Measurements from ENCODE around the gene SIAE.
"Not testable (repeated sequence)": the region's sequence is repeated elsewhere in the genome, so short reads cannot be mapped to it uniquely, and the experiment has no call there.

Gene SIAE

GRCh38 chr11:124622531-124623451 lies 50.7 kb downstream of the SIAE start, which contains the start of gene TBRG1:
Gene TBRG1, plus strand, starts transcription at chr11:124622864. Its CDS starts 220 bp downstream, at chr11:124623084.
- DNase-seq = peak; percentile 78

- no peak for DNase-seq
These were observed 54.7 kb downstream of the SIAE start for GRCh38 chr11:124618863-124619262.

DNA sequence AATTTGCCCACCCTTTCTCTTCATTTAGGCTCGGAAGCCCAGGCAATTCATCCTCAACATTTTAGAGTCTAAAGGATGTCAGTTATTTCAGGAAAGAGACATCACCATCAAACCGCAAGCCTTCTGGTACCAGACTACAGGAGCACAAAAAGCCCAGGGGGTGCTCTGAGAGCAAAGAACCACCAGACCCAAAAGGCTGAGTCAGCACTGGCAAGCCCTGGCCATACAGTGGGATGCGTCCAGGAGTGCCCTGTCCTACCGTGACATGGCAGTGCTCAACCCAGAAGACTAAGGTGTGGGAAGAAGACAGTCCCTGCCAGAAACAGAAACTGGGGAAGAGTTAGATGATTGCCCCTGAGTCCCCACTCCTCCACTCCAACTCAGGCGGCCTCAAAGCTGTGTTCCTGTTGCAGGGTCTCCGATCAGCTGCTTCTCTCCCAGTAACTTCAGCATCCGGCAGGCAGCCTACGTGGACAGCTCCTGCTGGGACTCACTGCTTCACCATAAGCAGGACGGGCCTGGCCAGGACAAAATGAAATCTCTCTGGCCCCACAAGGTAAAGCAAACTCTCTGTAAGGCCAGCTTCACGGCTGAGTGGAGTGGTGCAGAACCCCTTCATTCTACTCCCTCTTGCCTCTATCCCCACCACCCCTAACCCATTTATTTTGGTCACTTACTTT lies 60.8 kb downstream of the SIAE start:
- no peak for DNase-seq

- no peak for DNase-seq
These were observed 61.5 kb downstream of the SIAE start for GRCh38 chr11:124612045-124612444.

DNA sequence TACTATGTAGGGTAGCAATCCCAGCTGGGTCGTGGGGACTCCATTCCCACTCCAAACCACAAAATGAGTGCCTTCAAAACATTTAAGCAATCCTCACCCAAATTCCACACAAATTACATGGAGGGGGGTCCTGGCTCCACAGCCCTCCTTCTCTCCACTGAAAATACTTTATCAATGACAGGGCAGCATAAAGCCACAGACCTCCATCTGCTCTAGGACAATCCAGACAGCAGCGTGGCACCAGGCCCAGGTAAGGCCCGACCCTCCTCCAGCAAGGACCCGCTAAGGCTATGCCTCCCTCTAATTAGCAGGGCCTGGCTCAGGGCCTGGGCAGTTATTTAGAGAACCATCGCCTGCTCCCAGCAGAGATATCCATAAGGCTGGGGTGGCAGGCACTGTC lies 62.5 kb downstream of the SIAE start, which contains the start of gene PANX3:
PANX3 (plus strand) TSS at position 365 of the 400 bp plus-strand sequence. CDS start 129 bp downstream, outside the sequence.
- DNase-seq = no peak

GRCh38 chr11:124610295-124610694 lies 63.2 kb downstream of the SIAE start:
- DNase-seq = no peak

DNA sequence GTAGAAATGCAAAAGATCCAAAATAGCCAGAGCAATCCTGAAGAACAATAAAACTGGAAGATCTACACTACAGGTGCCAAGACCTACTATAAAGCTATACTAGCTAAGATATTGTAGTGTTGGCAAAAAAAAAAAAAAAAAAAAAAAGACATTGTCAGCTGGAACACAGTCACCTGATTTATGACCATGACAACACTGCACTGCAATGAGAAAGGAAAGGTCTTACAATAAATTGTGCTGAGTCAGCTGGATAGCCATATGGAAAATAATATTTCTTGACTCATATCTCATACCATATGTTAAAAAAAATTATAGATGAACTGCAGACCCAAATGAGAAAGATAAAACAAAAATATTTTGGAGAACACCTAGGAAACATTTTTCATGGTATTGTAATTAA lies 65.4 kb downstream of the SIAE start:
- DNase-seq = no peak

- DNase-seq = no peak
These were observed 67.8 kb downstream of the SIAE start for GRCh38 chr11:124605719-124606118.

DNA sequence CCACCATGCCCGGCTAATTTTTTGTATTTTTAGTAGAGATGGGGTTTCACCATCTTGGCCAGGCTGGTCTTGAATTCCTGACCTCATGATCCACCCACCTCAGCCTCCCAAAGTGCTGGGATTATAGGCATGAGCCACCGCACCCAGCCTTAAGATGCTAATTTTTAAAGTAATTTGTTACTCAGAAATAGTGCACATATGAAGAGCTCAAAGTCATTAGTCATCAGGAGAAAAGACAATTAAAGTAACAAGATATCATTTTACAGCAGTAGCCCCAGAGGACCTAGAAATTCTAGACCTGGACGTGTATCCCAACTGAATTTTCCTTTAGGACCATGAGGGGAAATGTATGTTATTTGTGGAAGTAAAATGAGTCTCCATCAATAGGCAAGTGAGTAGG lies 70.8 kb downstream of the SIAE start:
- DNase-seq = not testable (repeated sequence)

GRCh38 chr11:124602193-124602592 lies 71.3 kb downstream of the SIAE start:
- DNase-seq = no peak

DNA sequence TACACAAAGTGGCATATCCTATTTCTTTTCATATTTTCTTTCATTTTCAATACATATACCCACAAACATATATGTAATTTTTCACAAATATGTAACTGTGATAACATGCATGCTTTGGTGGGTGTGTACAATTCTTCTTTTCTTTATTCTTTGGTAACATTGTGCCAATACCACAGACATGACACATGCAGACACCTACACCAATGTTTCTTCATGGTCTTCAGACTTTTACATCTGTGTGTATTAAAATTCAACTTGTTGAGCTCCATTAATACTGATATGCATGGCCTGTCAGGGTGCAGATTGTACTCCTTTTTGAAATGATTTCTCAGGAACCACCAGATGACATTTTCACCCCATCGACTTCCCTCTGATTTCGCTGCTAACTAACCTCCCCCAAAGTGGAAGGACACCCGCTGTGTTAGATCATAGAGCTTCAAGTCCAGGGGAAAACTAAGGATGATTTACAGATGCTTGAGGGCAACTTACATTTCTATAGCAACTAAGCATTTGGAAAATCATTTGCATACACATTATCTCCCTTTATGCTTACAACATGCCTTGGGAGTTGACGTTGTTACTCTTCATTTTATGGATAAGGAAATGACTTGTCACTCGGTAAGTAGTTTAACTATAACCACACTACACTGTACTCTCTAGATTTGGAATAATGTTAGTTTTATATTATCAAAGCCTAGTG lies 72.8 kb downstream of the SIAE start:
- DNase-seq = no peak

GRCh38 chr11:124597626-124598025 lies 75.9 kb downstream of the SIAE start:
- DNase-seq = no peak

DNA sequence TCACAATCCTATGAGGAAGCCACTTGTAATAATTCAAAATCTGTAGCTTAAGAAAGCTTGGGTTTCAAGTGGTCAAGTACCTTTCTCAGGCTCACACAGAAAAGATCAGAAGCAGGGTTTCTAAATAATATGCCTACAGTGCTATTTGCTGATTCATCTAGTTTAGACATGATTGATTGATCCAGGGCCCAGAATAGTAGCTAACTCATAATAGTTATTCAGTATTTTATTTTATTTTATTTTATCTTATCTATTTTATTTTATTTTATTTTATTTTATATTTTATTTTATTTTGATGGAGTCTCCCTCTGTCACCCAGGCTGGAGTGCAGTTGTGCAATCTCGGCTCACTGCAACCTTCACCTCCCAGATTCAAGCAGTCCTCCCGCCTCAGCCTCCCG lies 78.2 kb downstream of the SIAE start:
- DNase-seq = no peak

DNA sequence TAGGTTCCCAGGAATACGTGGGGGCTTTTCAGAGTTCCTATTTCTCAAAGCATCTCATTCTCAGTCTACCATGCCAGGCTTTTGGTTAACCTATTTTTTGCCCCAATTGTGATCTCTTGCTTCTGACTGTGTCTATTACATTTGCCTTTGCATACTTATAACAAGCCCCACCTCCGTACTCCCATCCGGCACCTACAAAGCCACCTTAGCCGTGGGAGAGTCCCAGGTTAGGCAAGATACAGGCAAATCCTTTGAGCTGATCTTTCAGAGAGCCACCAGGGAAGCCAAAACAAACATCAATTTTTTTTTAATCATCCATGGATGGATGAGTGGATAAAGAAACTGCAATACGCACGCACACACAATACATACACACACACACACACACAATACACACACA lies 80.9 kb downstream of the SIAE start:
- no peak for DNase-seq

GRCh38 chr11:124591430-124591829 lies 82.1 kb downstream of the SIAE start:
- no peak for DNase-seq

DNA sequence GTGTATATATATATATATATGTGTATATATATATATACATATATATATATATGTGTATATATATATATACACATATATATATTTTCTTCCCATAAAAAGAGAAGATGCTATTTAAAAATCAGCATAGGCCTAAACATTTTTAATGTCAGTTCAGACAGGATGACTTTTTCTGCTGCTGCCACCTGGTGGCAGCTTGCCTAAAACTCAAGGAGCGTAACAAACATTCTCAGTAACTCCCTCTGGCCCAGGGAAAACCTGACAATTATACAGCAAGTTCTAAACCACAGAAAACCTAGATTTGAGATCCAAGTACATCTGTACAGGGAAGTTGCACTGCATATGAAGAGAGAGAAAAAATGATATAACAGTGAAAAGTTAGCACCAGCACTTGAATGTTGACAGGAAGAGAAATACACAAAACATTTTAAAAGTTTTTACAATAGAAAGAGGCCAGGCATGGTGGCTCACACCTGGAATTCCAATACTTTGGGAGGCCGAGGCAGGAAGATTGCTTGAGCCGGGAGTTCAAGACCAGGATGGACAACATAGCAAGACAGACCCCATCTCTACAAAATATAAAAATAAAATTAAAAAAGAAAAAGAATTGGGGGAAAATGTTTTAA lies 87.2 kb downstream of the SIAE start:
- peak; percentile 2 for DNase-seq

GRCh38 chr11:124584681-124585372 lies 88.7 kb downstream of the SIAE start:
- no peak for DNase-seq

DNA sequence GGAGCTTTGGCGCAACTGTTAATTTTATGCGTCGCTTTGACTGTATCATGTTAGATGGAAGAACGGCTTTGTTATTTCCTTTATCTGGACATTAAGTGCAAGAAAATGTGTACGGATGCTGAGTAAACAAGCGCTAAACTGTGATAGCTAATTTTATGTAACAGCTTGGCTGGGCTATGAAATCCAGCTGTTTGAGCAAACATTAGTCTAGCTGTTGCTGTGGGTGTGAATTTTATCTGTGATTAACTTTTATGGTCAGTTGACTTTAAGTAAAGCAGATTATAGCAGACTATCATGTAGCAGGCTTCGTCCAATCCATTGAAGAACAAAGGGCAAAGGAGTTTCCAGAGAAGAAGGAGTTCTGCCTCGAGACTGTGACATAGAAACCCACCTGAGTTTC lies 89.8 kb downstream of the SIAE start:
- no peak for DNase-seq

Data from NCI-H1436 (cell line).